Gastrocnemius medialis (tissue), 4 donors: ENCODE results near the gene DAGLA.

Experiments used
- POLR2A ChIP-seq, 2 donors: fragments of 450-650 bp; IDR thresholded peaks; one replicate each; pipeline ENCODE4 v1.6.1; 2017; ENCODE audit warnings: antibody characterized with exemption in 2 of 2, mild to moderate bottlenecking in 2 of 2, moderate library complexity in 2 of 2
- TF ChIP-seq, protein P1 (sequence below), 5 experiments: fragments of 450-650 bp in 3 of 5; fragments of 200-600 bp in 2 of 5; sonication (generic) in 2 of 5; IDR thresholded peaks in 4 of 5; conservative IDR thresholded peaks in 1 of 5; 1 replicate in 4 of 5; 2 replicates in 1 of 5; pipeline ENCODE4 v1.5.1; 2016 to 2019; ENCODE audit warnings: antibody characterized with exemption in 5 of 5, mild to moderate bottlenecking in 3 of 5, moderate library complexity in 3 of 5

DNA sequence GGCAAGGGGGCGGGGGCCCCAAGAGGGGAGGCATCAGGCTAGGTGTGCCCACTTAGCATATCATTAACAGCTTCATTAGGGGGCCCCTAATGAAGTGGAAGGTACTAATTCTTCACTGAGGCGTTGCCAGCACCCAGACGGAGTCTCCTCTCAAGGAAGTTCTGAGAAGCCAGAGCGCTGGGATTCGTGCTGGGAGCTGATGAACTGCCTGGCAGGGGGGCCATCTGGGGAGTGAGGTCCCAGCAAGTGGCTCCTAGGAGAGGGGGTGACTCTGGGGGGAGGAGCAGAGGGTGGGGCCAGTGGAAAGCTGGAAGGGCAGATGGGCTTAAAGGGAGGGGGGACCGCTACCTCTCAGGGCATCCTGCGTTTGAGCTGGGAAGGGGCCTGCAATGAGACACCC is 29.8 kb downstream of the DAGLA start:
- TF ChIP-seq, protein P1, sequence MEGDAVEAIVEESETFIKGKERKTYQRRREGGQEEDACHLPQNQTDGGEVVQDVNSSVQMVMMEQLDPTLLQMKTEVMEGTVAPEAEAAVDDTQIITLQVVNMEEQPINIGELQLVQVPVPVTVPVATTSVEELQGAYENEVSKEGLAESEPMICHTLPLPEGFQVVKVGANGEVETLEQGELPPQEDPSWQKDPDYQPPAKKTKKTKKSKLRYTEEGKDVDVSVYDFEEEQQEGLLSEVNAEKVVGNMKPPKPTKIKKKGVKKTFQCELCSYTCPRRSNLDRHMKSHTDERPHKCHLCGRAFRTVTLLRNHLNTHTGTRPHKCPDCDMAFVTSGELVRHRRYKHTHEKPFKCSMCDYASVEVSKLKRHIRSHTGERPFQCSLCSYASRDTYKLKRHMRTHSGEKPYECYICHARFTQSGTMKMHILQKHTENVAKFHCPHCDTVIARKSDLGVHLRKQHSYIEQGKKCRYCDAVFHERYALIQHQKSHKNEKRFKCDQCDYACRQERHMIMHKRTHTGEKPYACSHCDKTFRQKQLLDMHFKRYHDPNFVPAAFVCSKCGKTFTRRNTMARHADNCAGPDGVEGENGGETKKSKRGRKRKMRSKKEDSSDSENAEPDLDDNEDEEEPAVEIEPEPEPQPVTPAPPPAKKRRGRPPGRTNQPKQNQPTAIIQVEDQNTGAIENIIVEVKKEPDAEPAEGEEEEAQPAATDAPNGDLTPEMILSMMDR (IDR thresholded peaks at IDR 0.05 in 4 of 5, conservative IDR thresholded peaks at IDR 0.05 in 1 of 5), result no peak
- no peak for TF ChIP-seq POLR2A (IDR thresholded peaks at IDR 0.05)
